NT2/D1 (cell line): Measurements from ENCODE around the gene FOXE1.

Experiments used
- YY1 ChIP-seq: IDR thresholded peaks from 2 replicates; pipeline ENCODE4 v1.6.1; 2011; ENCODE audit not compliant: insufficient read length, insufficient read depth
- ZNF274 ChIP-seq: IDR thresholded peaks from 2 replicates; pipeline ENCODE4 v1.6.1; 2011; ENCODE audit warnings: mild to moderate bottlenecking, low read depth, low read length

- no peak for TF ChIP-seq YY1
- TF ChIP-seq ZNF274 = no peak
Observed at GRCh38 chr9:97808972-97809371, 44.1 kb upstream of the FOXE1 start.
